Suppressor macrophage treated with lipopolysaccharide for 4 hours (primary cell): ENCODE measurements around the gene PCDHGA4.
A peak's percentile ranks its signal among the peaks of the same experiment; 100 is the strongest.
"Not testable (repeated sequence)": the region's sequence is repeated elsewhere in the genome, so short reads cannot be mapped to it uniquely, and the experiment has no call there.

Source experiments
- DNase-seq: peaks from one replicate; pipeline ENCODE4 v3.0.0-alpha.2; 2020

Gene PCDHGA4

GRCh38 chr5:141384471-141385267 lies 29.8 kb downstream of the PCDHGA4 start:
- DNase-seq, result no peak

GRCh38 chr5:141387557-141388311 lies 32.9 kb downstream of the PCDHGA4 start, which contains the start of gene PCDHGB4:
PCDHGB4 (plus strand) TSS chr5:141387698; CDS start chr5:141387885, 187 bp downstream.
- peak; percentile 29 for DNase-seq

GRCh38 chr5:141388661-141389060 lies 33.8 kb downstream of the PCDHGA4 start:
- DNase-seq, result no peak

- no peak for DNase-seq
Observed at GRCh38 chr5:141389153-141390042, 34.6 kb downstream of the PCDHGA4 start.

- DNase-seq, result no peak
Observed at GRCh38 chr5:141392429-141393198, 37.8 kb downstream of the PCDHGA4 start, which contains the start of gene PCDHGA8. PCDHGA8 (plus strand) TSS chr5:141392633; CDS start chr5:141392814, 181 bp downstream.

- DNase-seq, result no peak
Observed at GRCh38 chr5:141393267-141393666, 38.4 kb downstream of the PCDHGA4 start.

- DNase-seq, result not testable (repeated sequence)
Observed at GRCh38 chr5:141394401-141395187, 39.8 kb downstream of the PCDHGA4 start.

GRCh38 chr5:141397756-141398551 lies 43.1 kb downstream of the PCDHGA4 start, which contains the start of gene PCDHGB5:
PCDHGB5 (plus strand) TSS chr5:141397947; CDS start chr5:141398128, 181 bp downstream.
- peak; percentile 51 for DNase-seq

- DNase-seq, result no peak
Observed at GRCh38 chr5:141398608-141399007, 43.8 kb downstream of the PCDHGA4 start.

GRCh38 chr5:141399555-141400258 lies 44.9 kb downstream of the PCDHGA4 start:
- DNase-seq, result no peak

- DNase-seq, result peak; percentile 26
Observed at GRCh38 chr5:141402553-141403243, 47.9 kb downstream of the PCDHGA4 start, which contains the start of gene PCDHGA9. PCDHGA9 (plus strand) TSS chr5:141402778; CDS start chr5:141402953, 175 bp downstream.

GRCh38 chr5:141403387-141403786 lies 48.6 kb downstream of the PCDHGA4 start:
- DNase-seq, result no peak
